GM12891 (cell line): ENCODE results near the gene PSAT1.

Experiments used
- DNase-seq: peaks from one replicate; pipeline ENCODE4 v3.0.0; 2011; ENCODE audit warnings: low spot score; ENCODE audit not compliant: insufficient read length
- FAIRE-seq: peaks from 2 replicates; lab custom pipeline; 2011; peaks lifted over from hg19 to GRCh38; lab: Jason Lieb, UNC
- PAX5 ChIP-seq: IDR thresholded peaks from 2 replicates; pipeline ENCODE4 v1.6.1; 2011; ENCODE audit warnings: low read length, moderate library complexity, mild to moderate bottlenecking; ENCODE audit not compliant: insufficient read depth, severe bottlenecking
- POLR2A ChIP-seq: IDR thresholded peaks from 2 replicates; pipeline ENCODE4 v1.6.1; 2011; ENCODE audit warnings: low read depth, low read length, control low read depth
- POLR2AphosphoS5 ChIP-seq: IDR thresholded peaks from 2 replicates; pipeline ENCODE4 v1.6.1; 2011; ENCODE audit warnings: low read depth, low read length, control low read depth
- POU2F2 ChIP-seq: IDR thresholded peaks from 2 replicates; pipeline ENCODE4 v1.6.1; 2011; ENCODE audit warnings: low read depth, mild to moderate bottlenecking, control low read depth, low read length, moderate library complexity
- SPI1 ChIP-seq: IDR thresholded peaks from 2 replicates; pipeline ENCODE4 v1.6.1; 2011; ENCODE audit warnings: low read depth, low read length, control low read depth
- TAF1 ChIP-seq: IDR thresholded peaks from 2 replicates; pipeline ENCODE4 v1.6.1; 2011; ENCODE audit warnings: low read depth, low read length, control low read depth

PSAT1 gene

DNA sequence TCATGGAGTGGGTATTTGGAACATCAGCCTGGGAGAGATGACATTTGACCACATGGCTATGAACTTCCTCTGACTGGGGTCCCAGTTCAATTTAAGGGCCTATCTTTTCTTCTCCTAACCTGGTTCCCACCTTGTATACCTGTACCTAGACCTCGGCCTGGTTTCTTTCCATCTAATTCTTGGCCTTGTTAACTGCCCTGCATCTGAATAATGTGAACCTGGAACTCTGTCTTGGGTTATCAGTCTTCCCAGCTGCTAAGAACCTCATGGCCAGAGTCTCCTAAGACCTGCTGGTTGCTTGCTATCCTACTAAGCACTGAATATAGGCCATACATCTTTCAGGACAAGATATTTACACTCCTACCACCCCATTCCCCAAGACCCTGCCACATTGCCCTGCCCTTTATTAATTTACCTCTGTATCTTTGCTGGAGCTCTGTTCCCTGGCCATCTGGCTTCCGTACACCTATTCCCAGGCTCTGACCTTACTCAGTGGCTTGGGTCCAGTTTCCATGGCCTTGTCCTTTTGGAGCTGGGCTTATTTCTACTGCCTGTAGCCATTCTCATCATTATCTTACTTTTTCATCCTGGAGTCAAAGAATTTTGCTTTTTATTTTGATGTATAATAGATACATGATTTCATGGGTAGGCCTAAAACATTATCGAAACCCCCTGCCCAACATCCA is 6.6 kb downstream of the PSAT1 start:
- TF ChIP-seq SPI1 (no peak), POLR2A (no peak), TAF1 (no peak), PAX5 (no peak), POU2F2 (no peak), POLR2AphosphoS5 (no peak)
- no peak for FAIRE-seq
- DNase-seq = no peak

DNA sequence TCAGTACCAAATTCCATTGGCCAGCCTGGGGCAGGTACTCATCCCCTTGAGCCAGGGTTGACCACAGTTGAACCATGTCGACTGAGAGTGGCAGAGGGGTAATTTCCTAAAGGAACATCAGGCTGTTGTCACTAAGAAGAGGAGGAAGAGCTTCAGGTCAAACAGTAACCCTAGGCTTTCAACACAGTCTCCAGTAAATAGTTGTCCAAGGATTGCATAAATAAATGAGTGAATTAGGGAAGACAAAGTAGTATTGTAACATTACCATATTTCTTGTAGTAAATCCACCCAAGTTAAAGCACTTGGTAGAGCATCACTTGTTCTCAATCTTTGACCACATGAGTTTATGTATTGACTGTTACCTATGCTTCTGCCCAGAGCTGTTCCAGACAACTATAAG is 7.4 kb downstream of the PSAT1 start:
- DNase-seq = no peak
- no peak for TF ChIP-seq POLR2AphosphoS5
- no peak for TF ChIP-seq SPI1
- TF ChIP-seq POU2F2 = no peak
- FAIRE-seq = no peak

DNA sequence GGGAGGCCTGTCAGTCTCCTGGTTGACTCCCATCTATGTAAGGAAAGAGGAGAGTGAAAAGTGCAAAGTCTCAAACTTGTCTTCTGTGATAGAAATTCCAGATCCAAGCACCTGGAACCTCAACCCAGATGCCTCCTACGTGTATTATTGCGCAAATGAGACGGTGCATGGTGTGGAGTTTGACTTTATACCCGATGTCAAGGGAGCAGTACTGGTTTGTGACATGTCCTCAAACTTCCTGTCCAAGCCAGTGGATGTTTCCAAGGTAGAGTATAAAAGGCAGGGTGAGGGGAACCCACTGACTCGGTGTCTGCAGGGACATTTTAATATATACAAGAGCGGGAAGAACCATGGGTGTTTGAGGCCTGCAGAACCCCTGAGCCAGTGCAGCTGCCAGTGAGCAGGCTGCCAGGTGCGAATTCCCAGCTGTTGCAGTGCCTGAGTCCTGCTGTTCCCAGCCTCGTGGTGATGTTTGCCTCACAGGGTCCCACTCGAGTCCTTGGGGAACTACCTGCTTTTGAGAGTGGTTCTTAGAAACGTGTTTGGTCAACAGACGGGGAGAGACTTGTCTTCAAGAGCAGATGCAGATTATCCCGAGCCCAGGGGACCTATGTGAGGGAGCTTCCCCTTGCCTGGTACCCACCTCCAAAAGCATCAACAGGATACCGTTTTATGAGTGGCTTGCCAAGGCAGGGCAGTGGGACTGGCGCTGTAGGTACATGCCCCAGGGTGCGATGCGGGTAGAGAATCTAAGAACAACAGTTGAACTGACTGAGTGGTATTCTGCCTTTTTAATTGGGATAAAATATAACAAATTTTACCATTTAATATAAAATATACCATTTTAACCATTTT is 9.5 kb downstream of the PSAT1 start:
- DNase-seq (no peak), FAIRE-seq (no peak)
- TF ChIP-seq PAX5 (no peak), POLR2A (no peak), POLR2AphosphoS5 (no peak), TAF1 (no peak), POU2F2 (no peak), SPI1 (no peak)

DNA sequence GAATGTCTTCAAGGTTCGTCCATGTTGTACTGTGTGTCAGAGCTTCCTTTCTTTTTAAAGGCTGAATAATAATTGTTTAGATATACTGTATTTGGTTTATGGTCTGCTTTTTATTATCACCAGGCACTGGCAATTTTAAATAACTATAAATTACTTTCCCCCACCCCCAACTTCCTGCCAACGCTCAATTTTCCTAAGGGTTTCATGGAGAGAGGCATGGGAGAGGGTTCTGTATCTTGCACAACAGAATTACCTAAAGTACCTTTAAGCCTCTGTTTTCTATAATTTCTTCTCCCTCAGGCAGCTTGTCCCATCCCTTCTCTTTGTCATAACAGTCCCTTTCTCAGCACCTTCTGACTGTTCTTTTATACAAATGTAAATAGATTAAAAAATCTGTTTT is 10.4 kb downstream of the PSAT1 start:
- FAIRE-seq (no peak), DNase-seq (no peak)
- TF ChIP-seq POLR2AphosphoS5 (no peak), POU2F2 (no peak), SPI1 (no peak), PAX5 (no peak), POLR2A (no peak), TAF1 (no peak)

DNA sequence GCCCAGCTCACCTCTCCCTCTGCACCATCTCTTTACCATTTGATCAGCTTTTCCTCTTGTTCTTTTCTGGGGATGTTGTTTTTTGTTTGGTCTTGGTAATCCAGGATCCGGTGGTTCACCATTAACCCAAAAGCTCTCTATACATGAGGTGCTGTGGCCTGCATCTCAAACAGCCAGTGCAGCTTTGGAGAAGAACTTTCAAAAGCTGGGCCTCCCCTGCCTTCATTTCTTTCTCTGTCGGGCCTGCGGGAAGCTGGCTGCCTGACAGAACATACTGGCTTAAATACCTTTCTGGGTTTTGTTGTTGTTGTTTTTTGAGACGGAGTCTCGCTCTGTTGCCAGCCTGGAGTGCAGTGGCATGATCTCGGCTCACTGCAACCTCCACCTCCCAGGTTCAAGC is 12.1 kb downstream of the PSAT1 start:
- TF ChIP-seq POLR2A = no peak
- no peak for TF ChIP-seq PAX5
- TF ChIP-seq TAF1 = no peak
- TF ChIP-seq POU2F2 = no peak
- no peak for TF ChIP-seq SPI1
- TF ChIP-seq POLR2AphosphoS5 = no peak
- DNase-seq = no peak
- no peak for FAIRE-seq

DNA sequence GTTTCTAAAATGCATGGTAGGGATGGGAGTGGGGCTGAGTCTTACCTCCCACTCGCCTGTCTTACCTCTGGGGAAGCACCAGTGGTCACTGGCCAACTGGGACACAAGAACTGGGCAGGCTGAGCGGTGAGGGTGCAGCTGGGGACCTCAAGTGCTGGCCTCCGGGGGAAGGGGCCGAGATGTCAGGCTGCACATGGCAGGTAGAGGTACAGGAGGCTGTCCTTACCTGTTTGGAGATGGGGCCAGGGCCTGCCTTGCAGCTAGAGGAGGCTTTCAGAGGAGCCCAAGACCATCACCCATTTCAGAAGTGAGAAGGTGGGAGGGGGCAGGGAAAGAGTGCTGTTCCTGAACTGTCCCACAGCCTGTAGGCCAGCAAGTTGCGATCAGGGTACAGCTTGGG is 14.2 kb downstream of the PSAT1 start:
- FAIRE-seq (no peak), DNase-seq (no peak)
- no peak for TF ChIP-seq SPI1

DNA sequence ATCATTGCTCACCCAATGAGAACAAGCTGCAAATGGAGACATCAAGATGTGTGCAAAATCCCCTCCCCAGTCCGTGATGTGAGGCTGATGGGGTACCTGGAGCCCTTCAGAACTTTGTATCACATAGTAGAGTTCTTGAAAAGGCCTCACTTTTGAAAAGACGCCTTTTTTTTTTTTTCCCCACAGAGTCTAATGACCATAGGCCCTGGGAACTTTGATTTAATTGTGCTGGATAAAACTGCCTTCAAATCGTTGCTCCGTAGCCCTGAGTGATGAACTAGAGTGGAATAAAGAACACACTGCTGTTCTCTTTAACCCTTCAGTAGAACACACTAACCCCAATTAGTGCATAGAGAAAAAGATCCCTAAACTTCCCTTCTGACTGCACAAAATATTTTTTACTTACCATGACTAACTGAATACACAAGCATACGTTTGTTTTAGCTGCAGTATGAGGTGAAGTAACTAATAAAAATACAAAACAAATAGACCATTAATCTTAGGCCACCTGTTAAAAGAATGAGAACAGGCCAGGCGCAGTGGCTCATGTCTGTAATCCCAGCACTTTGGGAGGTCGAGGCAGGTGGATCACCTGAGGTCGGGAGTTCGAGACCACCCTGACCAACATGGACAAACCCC is 15.1 kb downstream of the PSAT1 start:
- DNase-seq = no peak
- FAIRE-seq = no peak
- TF ChIP-seq POLR2A (no peak), POU2F2 (no peak), SPI1 (no peak), POLR2AphosphoS5 (no peak), TAF1 (no peak)

DNA sequence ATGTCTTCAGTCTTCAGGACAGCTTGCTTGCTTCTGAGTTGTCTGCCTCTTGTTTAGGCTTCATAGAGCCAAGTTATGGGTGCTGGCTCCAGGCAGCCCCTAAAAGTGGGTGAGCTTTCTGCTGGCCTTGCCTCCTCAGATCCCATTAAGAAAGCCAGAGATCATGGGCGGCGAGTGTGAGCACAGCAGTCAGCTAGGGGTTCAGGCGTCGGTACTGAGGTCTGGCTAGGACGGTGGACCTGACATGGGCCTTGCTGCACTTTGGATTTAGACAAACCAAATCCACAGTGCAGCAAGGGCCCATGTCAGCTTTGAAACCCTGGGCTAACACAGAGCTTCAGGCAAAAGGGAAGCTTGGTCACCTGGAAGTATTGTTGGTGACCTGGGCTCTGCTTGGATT is 17.6 kb downstream of the PSAT1 start:
- no peak for FAIRE-seq

DNA sequence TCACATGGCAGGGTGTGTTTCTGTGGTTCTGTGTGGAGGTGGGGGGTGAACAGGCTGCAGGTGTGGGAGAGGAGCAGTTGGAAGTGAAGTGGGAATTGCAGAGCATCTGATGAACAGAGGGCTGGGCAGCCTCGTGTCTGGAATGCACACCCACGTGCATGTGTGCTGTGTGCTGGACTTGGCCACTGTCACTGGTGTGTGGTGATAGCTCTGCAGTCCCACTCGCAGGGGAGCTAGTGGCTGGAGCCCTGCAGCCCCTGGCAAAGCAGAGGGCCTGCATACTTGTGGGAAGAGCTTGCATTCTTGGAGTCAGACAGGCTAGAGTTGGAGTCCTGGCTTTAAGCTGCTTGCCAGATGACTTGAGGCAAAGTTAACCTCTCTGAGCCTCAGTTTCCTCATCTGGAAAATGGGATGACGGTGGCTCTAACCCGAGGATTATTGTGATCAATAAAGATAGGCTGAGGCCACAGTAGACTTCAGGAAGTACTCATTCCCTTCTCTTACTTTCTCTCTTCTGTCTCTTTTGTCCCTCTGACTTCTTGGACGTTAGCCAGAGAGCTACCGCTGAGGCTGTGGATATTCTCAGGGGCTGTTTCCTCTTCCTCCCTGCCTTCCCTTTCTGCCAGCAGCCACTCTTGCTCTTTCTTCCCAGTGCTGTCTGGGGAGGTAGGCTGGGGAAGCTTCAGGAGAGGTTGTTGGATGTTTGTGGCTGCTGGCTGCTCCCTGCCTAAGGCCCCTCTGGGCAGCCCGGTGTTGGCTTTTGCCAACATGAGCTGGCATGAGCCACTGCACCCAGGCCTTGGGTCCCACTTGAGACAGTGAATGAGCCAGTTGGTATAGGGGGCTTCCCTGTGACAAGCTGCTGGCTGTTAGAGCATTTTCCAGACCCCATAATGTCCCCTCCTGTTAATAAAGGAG is 18.3 kb downstream of the PSAT1 start:
- TF ChIP-seq POU2F2 (no peak), SPI1 (no peak), TAF1 (no peak), POLR2A (no peak), POLR2AphosphoS5 (no peak), PAX5 (no peak)
- FAIRE-seq (no peak), DNase-seq (no peak)

More for the DNA sequence above, 17.6 kb downstream of the PSAT1 start:
- TF ChIP-seq SPI1 (no peak), PAX5 (no peak), POLR2AphosphoS5 (no peak), POLR2A (no peak), TAF1 (no peak)
- DNase-seq = no peak
